GM23338 (cell line): ENCODE data around the gene ABCA4. TPM values are rescaled to one million over a fixed set of nuclear protein-coding genes. Genes with fewer than 3 reads are reported as not detected.

Experiments used
- ATAC-seq: fragments of 200-7000 bp; cut with Tn5 transposase; 3 replicates; pipeline ENCODE4 v1.9.1; 2020
- DNase-seq: peaks from one replicate; pipeline ENCODE4 v3.0.0-alpha.2; 2015; ENCODE audit warnings: low spot score
- H2AFZ ChIP-seq: fragments of 200-600 bp; sonication (generic); 2 replicates; pipeline ENCODE4 v1.8.0; 2016; ENCODE audit warnings: antibody characterized with exemption, mild to moderate bottlenecking, moderate library complexity
- H3F3A ChIP-seq: fragments of 200-600 bp; sonication (generic); replicated peaks from 2 replicates; pipeline ENCODE4 v1.8.0; 2017; ENCODE audit warnings: antibody characterized with exemption, mixed run types, low read depth
- H3K27ac ChIP-seq: fragments of 200-600 bp; sonication (generic); 2 replicates; pipeline ENCODE4 v1.6.1; 2016; ENCODE audit warnings: low read depth
- H3K27me3 ChIP-seq: fragments of 200-600 bp; sonication (generic); 2 replicates; pipeline ENCODE4 v1.8.0; 2016; ENCODE audit warnings: mild to moderate bottlenecking, mixed run types, moderate library complexity; ENCODE audit not compliant: insufficient read depth
- H3K36me3 ChIP-seq: fragments of 200-600 bp; sonication (generic); 2 replicates; pipeline ENCODE4 v1.8.0; 2016; ENCODE audit warnings: mild to moderate bottlenecking; ENCODE audit not compliant: insufficient read depth
- H3K4me1 ChIP-seq: fragments of 200-600 bp; sonication (generic); 2 replicates; pipeline ENCODE4 v1.8.0; 2016; ENCODE audit warnings: mild to moderate bottlenecking, moderate library complexity; ENCODE audit not compliant: insufficient read depth
- H3K4me2 ChIP-seq: fragments of 200-600 bp; sonication (generic); 2 replicates; pipeline ENCODE4 v1.7.1; 2017; ENCODE audit warnings: mixed run types
- H3K4me3 ChIP-seq: fragments of 200-600 bp; sonication (generic); 2 replicates; pipeline ENCODE4 v1.6.1; 2016; ENCODE audit warnings: mixed run types
- H3K79me2 ChIP-seq: fragments of 200-600 bp; sonication (generic); replicated peaks from 2 replicates; pipeline ENCODE4 v1.8.0; 2017; ENCODE audit warnings: mild to moderate bottlenecking; ENCODE audit not compliant: insufficient read depth
- H3K9me2 ChIP-seq: fragments of 200-600 bp; sonication (generic); 2 replicates; pipeline ENCODE4 v1.8.0; 2017; ENCODE audit not compliant: insufficient read depth
- H4K20me1 ChIP-seq: fragments of 200-600 bp; sonication (generic); replicated peaks from 2 replicates; pipeline ENCODE4 v1.8.0; 2017; ENCODE audit warnings: mild to moderate bottlenecking; ENCODE audit not compliant: insufficient read depth
- H3K27ac Mint-ChIP-seq: 2 replicates; pipeline ENCODE4 v1.8.0; 2020; ENCODE audit warnings: inconsistent platforms, mild to moderate bottlenecking, moderate library complexity, mixed read lengths
- H3K27me3 Mint-ChIP-seq: 3 replicates; pipeline ENCODE4 v1.8.0; 2022; ENCODE audit warnings: low read depth, mild to moderate bottlenecking, moderate library complexity, mixed read lengths, inconsistent platforms; ENCODE audit not compliant: insufficient read depth, poor library complexity
- H3K36me3 Mint-ChIP-seq: 3 replicates; pipeline ENCODE4 v1.8.0; 2021; ENCODE audit warnings: low read depth, mild to moderate bottlenecking, inconsistent platforms, moderate library complexity, mixed read lengths
- H3K4me1 Mint-ChIP-seq: 3 replicates; pipeline ENCODE4 v1.8.0; 2020; ENCODE audit warnings: mild to moderate bottlenecking, inconsistent platforms, mixed read lengths
- H3K4me3 Mint-ChIP-seq: 3 replicates; pipeline ENCODE4 v1.8.0; 2021; ENCODE audit warnings: moderate library complexity, mild to moderate bottlenecking, inconsistent platforms, mixed read lengths
- H3K9me3 Mint-ChIP-seq: 3 replicates; pipeline ENCODE4 v1.8.0; 2020; ENCODE audit warnings: moderate library complexity, mild to moderate bottlenecking, inconsistent platforms, mixed read lengths
- CREB1 ChIP-seq: fragments of 250-450 bp; sonication (Bioruptor Pico); IDR thresholded peaks from 2 replicates; pipeline ENCODE4 v1.5.0; 2020; ENCODE audit warnings: low read depth, mild to moderate bottlenecking, moderate library complexity
- CTCF ChIP-seq, 2 experiments: fragments of 200-600 bp in 1 of 2; sonication (generic) in 1 of 2; conservative IDR thresholded peaks; 2 replicates each; pipeline versions ENCODE4 v1.5.1 to v1.6.1; 2016 to 2017; ENCODE audit warnings: antibody characterized with exemption in 2 of 2, low read depth in 2 of 2, mild to moderate bottlenecking in 2 of 2, moderate library complexity in 1 of 2
- ETS1 ChIP-seq: IDR thresholded peaks from 2 replicates; pipeline ENCODE4 v1.6.1; 2016; ENCODE audit warnings: antibody characterized with exemption
- EZH2 ChIP-seq: fragments of 200-600 bp; sonication (generic); IDR thresholded peaks from one replicate; pipeline ENCODE4 v1.8.0; 2017; ENCODE audit warnings: antibody characterized with exemption, mild to moderate bottlenecking, low read depth; ENCODE audit not compliant: unreplicated experiment
- EZH2phosphoT487 ChIP-seq: fragments of 200-600 bp; sonication (generic); IDR thresholded peaks from one replicate; pipeline ENCODE4 v1.8.1; 2018; ENCODE audit warnings: antibody characterized with exemption; ENCODE audit not compliant: unreplicated experiment
- JUNB ChIP-seq: IDR thresholded peaks from one replicate; pipeline ENCODE4 v1.6.1; 2016; ENCODE audit warnings: antibody characterized with exemption; ENCODE audit not compliant: unreplicated experiment
- NANOG ChIP-seq: IDR thresholded peaks from 2 replicates; pipeline ENCODE4 v1.6.1; 2016; ENCODE audit warnings: antibody characterized with exemption, borderline replicate concordance
- POLR2AphosphoS5 ChIP-seq: IDR thresholded peaks from 2 replicates; pipeline ENCODE4 v1.6.1; 2016; ENCODE audit warnings: antibody characterized with exemption, low read depth
- REST ChIP-seq: IDR thresholded peaks from one replicate; pipeline ENCODE4 v1.6.1; 2018; ENCODE audit warnings: antibody characterized with exemption; ENCODE audit not compliant: unreplicated experiment
- STAT1 ChIP-seq: IDR thresholded peaks from one replicate; pipeline ENCODE4 v1.6.1; 2016; ENCODE audit warnings: antibody characterized with exemption; ENCODE audit not compliant: unreplicated experiment
- ZNF114 ChIP-seq: fragments of 250-450 bp; sonication (Bioruptor Pico); IDR thresholded peaks from 2 replicates; pipeline ENCODE4 v1.5.0; 2020; ENCODE audit warnings: mild to moderate bottlenecking, moderate library complexity
- ZNF331 ChIP-seq: fragments of 250-450 bp; sonication (Bioruptor Pico); IDR thresholded peaks from 2 replicates; pipeline ENCODE4 v1.5.0; 2020; ENCODE audit warnings: low read depth, mild to moderate bottlenecking, moderate library complexity
- ZNF462 ChIP-seq: fragments of 250-450 bp; sonication (Bioruptor Pico); IDR thresholded peaks from 2 replicates; pipeline ENCODE4 v1.5.0; 2020; ENCODE audit warnings: mild to moderate bottlenecking, moderate library complexity
- polyA plus RNA-seq: library from polyadenylated mRNA; unstranded; fragments of >200 nt; fragmentation: Nextera tagmentation; extraction: Ambion mirVana; gene quantifications from 2 replicates; pipeline ENCODE4 v1.2.1, GENCODE V29; 2016
- total RNA-seq: library from RNA; depleted of rRNA; stranded (reverse); fragments of >200 nt; shearing (Covaris generic); gene quantifications from 2 replicates; pipeline ENCODE4 v1.2.3, GENCODE V29; 2014

ABCA4 gene
- total and polyA plus RNA-seq, 2 experiments from 2014 or later = not detected

- no peak for TF ChIP-seq REST
- no peak for TF ChIP-seq CTCF (conservative IDR thresholded peaks at IDR 0.05; ENCODE audit: low read depth in 2 of 2)
- TF ChIP-seq ZNF114 (CRISPR knock-in tag) = no peak
- no peak for TF ChIP-seq EZH2
- no peak for TF ChIP-seq EZH2phosphoT487
- TF ChIP-seq POLR2AphosphoS5 = no peak
- no peak for TF ChIP-seq JUNB
- TF ChIP-seq NANOG = no peak
- no peak for TF ChIP-seq STAT1
- TF ChIP-seq ETS1 = no peak
- no peak for TF ChIP-seq ZNF462 (CRISPR knock-in tag)
- no peak for TF ChIP-seq ZNF331 (CRISPR knock-in tag)
- no peak for TF ChIP-seq CREB1 (CRISPR knock-in tag)
- no peaks in the 10 kb centered on the region for H3K79me2 ChIP-seq
- no peaks in the 10 kb centered on the region for H3K9me2 ChIP-seq
- Mint-ChIP-seq H3K27me3 (peaks cover 16% of the 10 kb centered on the region), H3K36me3 (no peaks in the 10 kb centered on the region), H3K27ac (no peak overlapping the region), H3K4me3 (no peak overlapping the region), H3K9me3 (no peaks in the 10 kb centered on the region), H3K4me1 (peaks cover 52% of the 10 kb centered on the region)
- H3K27ac ChIP-seq = no peak overlapping the region
- H3K27me3 ChIP-seq = peaks cover 8% of the 10 kb centered on the region; the same call in 1 of the 2 replicates
- H3K4me2 ChIP-seq = peak overlapping the region; percentile 51; the same call in 1 of the 2 replicates
- no peaks in the 10 kb centered on the region for H4K20me1 ChIP-seq
- no peaks in the 10 kb centered on the region for H3F3A ChIP-seq
- peaks cover 18% of the 10 kb centered on the region for H3K4me1 ChIP-seq
- ATAC-seq (no peak), DNase-seq (no peak)
- H2AFZ ChIP-seq = no peak overlapping the region
- H3K4me3 ChIP-seq = no peak overlapping the region
- H3K36me3 ChIP-seq = no peaks in the 10 kb centered on the region
These were observed 412 bp downstream of the ABCA4 start for GRCh38 chr1:94120570-94120901.
